ENCODE measurements around the gene AGPAT2. TPM values are rescaled to one million over a fixed set of nuclear protein-coding genes. Genes with fewer than 3 reads are reported as not detected.
A peak's percentile ranks its signal among the peaks of the same experiment; 100 is the strongest.
"Not testable (repeated sequence)": the region's sequence is repeated elsewhere in the genome, so short reads cannot be mapped to it uniquely, and the experiment has no call there.

AGPAT2 gene
- polyA plus RNA-seq, 1 of the 3 experiments (the other 2 are of a cell fraction) = 46.8 TPM

DNA sequence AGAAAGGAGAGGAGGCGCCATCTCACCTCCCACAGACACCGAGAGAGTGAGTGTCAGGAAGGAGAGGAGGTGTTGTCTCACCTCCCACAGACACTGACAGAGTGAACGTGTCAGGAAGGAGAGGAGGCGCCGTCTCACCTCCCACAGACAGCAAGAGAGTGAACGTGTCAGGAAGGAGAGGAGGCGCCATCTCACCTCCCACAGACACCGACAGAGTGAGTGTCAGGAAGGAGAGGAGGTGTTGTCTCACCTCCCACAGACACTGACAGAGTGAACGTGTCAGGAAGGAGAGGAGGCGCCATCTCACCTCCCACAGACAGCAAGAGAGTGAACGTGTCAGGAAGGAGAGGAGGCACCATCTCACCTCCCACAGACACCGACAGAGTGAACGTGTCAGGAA is 55.2 kb downstream of the AGPAT2 start:
- not testable (repeated sequence) for H3K4me1 ChIP-seq (ENCODE audit: control insufficient read depth in 1 of 2, insufficient read depth in 2 of 2, low read depth in 1 of 2, low read length in 1 of 2); H3K4me2 ChIP-seq; DNase-seq; H4K20me1 ChIP-seq (ENCODE audit: insufficient read depth); H3K9me3 ChIP-seq; H3K79me2 ChIP-seq (ENCODE audit: insufficient read depth); H2AFZ ChIP-seq (ENCODE audit: low read depth); H3K36me3 ChIP-seq (replicated peaks in 1 of 2; ENCODE audit: control insufficient read depth in 1 of 2, insufficient read depth in 2 of 2, low read length in 1 of 2); H3K9ac ChIP-seq; H3K4me3 ChIP-seq (ENCODE audit: low read depth in 2 of 2, low read length in 1 of 2); H3F3A ChIP-seq (replicated peaks; ENCODE audit: insufficient read depth); H3K27ac ChIP-seq (ENCODE audit: low read depth in 2 of 2, low read length in 1 of 2); H3K9me2 ChIP-seq
- H3K27me3 ChIP-seq (ENCODE audit: insufficient read depth) = peaks cover 15% of the 10 kb centered on the region
- 49% methylated on average over 9 of the region's 13 CpGs for WGBS (ENCODE audit: low lambda C conversion rate)
- ChIA-PET POLR2A (interaction anchor here (0.8 kb wide), 2 partner anchors 147 to 149 kb away, joined by 3 read pairs; no protein-coding TSS in a partner anchor), CTCF (interaction anchor here (0.6 to 1.4 kb wide), 36 partner anchors 8 to 320 kb away, joined by 3 to 141 read pairs (median 4); no protein-coding TSS in a partner anchor)

DNA sequence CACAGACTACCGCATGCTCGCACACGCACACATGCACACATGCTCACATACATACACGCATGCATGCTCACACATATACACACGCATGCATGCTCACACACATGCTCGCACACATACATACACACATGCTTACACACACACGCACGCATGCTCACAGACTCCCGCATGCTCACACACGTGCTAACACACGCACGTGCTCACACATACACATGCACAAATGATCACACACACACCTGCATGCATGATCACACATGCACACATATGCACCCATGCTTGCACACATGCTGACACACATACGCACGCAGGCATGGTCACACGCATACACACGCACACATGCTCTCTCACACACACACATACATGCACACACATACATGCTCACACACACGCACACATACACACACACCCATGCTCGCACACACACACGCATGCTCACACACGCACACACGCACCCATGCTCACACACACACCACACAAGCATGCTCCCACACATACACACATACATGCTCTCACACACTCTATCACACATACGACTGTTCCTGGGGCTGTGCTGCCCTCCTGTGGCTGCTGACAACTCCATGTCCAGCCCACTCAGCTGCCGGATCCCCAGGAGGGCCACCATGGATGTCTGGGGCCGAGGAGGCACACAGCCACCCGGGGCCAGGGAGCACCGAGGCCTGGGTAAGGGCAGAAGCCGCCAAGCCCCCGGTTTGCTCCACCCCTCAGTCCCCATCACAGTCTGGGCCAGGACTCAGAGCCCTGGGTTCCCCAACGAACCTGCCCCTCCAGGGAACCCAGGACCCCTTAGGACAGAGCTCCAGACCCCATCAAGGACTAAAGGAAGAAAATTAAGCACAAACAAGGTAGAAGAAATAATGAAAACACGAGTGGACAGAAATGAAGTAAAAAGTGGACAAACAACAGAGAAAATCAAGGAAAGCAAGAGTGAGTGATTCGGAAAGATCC is 55.9 kb downstream of the AGPAT2 start:
- ChIA-PET CTCF (interaction anchor here (0.6 to 1.4 kb wide), 37 partner anchors 9 to 320 kb away, joined by 3 to 141 read pairs (median 4); no protein-coding TSS in a partner anchor), POLR2A (interaction anchor here (0.8 kb wide), 2 partner anchors 147 to 148 kb away, joined by 3 read pairs; no protein-coding TSS in a partner anchor)
- H3F3A ChIP-seq (replicated peaks; ENCODE audit: insufficient read depth) = peaks cover 9% of the 10 kb centered on the region
- H3K27ac ChIP-seq (ENCODE audit: low read depth in 2 of 2, low read length in 1 of 2) = no peak overlapping the region
- peaks cover 0 to 8% of the 10 kb centered on the region in 2 experiments; a peak in 1 of 4 replicates for H3K4me1 ChIP-seq (ENCODE audit: control insufficient read depth in 1 of 2, insufficient read depth in 2 of 2, low read depth in 1 of 2, low read length in 1 of 2)
- DNase-seq = peak; percentile 90
- H4K20me1 ChIP-seq (ENCODE audit: insufficient read depth) = no peaks in the 10 kb centered on the region
- no peak overlapping the region; a peak in 1 of 4 replicates for H3K4me3 ChIP-seq (ENCODE audit: low read depth in 2 of 2, low read length in 1 of 2)
- H3K79me2 ChIP-seq (ENCODE audit: insufficient read depth) = no peaks in the 10 kb centered on the region
- no peaks in the 10 kb centered on the region for H3K9me3 ChIP-seq
- H2AFZ ChIP-seq (ENCODE audit: low read depth) = no peak overlapping the region
- no peak overlapping the region for H3K4me2 ChIP-seq
- TF ChIP-seq RAD21 (IDR thresholded peaks at IDR 0.05; ENCODE audit: low read length) = peak; percentile 94
- no peak; the same call in 1 of the 2 replicates for TF ChIP-seq GATA2 (CRISPR knock-in tag; IDR thresholded peaks at IDR 0.05)
- peak; percentile 91 for TF ChIP-seq SMC3 (IDR thresholded peaks at IDR 0.05; ENCODE audit: low read depth, low read length)
- TF ChIP-seq ELF1 (IDR thresholded peaks at IDR 0.05) = no peak
- TF ChIP-seq CHD2 (IDR thresholded peaks at IDR 0.05; ENCODE audit: low read length, partially characterized antibody) = no peak
- peak; percentile 18; the same call in 1 of the 2 replicates for TF ChIP-seq NRF1 (IDR thresholded peaks at IDR 0.05; ENCODE audit: low read depth, low read length)
- TF ChIP-seq, protein P1, sequence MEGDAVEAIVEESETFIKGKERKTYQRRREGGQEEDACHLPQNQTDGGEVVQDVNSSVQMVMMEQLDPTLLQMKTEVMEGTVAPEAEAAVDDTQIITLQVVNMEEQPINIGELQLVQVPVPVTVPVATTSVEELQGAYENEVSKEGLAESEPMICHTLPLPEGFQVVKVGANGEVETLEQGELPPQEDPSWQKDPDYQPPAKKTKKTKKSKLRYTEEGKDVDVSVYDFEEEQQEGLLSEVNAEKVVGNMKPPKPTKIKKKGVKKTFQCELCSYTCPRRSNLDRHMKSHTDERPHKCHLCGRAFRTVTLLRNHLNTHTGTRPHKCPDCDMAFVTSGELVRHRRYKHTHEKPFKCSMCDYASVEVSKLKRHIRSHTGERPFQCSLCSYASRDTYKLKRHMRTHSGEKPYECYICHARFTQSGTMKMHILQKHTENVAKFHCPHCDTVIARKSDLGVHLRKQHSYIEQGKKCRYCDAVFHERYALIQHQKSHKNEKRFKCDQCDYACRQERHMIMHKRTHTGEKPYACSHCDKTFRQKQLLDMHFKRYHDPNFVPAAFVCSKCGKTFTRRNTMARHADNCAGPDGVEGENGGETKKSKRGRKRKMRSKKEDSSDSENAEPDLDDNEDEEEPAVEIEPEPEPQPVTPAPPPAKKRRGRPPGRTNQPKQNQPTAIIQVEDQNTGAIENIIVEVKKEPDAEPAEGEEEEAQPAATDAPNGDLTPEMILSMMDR (IDR thresholded peaks at IDR 0.05) = peak; percentile 84
- no peak overlapping the region for H3K9ac ChIP-seq
- H3K36me3 ChIP-seq (replicated peaks in 1 of 2; ENCODE audit: control insufficient read depth in 1 of 2, insufficient read depth in 2 of 2, low read length in 1 of 2) = no peaks in the 10 kb centered on the region
- 29% methylated on average over 28 of the region's 31 CpGs for WGBS (ENCODE audit: low lambda C conversion rate)
- H3K27me3 ChIP-seq (ENCODE audit: insufficient read depth) = peaks cover 15% of the 10 kb centered on the region
- no peaks in the 10 kb centered on the region for H3K9me2 ChIP-seq

- peaks cover 15% of the 10 kb centered on the region for H3K27me3 ChIP-seq (ENCODE audit: insufficient read depth)
- ChIA-PET CTCF (interaction anchor here (0.9 to 9.0 kb wide), 8 partner anchors 9 to 144 kb away, joined by 3 to 320 read pairs (median 4); no protein-coding TSS in a partner anchor), POLR2A (no interaction called here)
- H3K79me2 ChIP-seq (ENCODE audit: insufficient read depth) = no peaks in the 10 kb centered on the region
- no peaks in the 10 kb centered on the region for H3K36me3 ChIP-seq (replicated peaks in 1 of 2; ENCODE audit: control insufficient read depth in 1 of 2, insufficient read depth in 2 of 2, low read length in 1 of 2)
- no peaks in the 10 kb centered on the region for H3K9me3 ChIP-seq
- H3K27ac ChIP-seq (ENCODE audit: low read depth in 2 of 2, low read length in 1 of 2) = no peak overlapping the region
- H3K9me2 ChIP-seq = no peaks in the 10 kb centered on the region
- H3F3A ChIP-seq (replicated peaks; ENCODE audit: insufficient read depth) = peaks cover 9% of the 10 kb centered on the region
- no peak overlapping the region for H3K4me2 ChIP-seq
- DNase-seq = no peak
- H4K20me1 ChIP-seq (ENCODE audit: insufficient read depth) = no peaks in the 10 kb centered on the region
- no peak overlapping the region; a peak in 1 of 4 replicates for H3K4me3 ChIP-seq (ENCODE audit: low read depth in 2 of 2, low read length in 1 of 2)
- no peak overlapping the region for H2AFZ ChIP-seq (ENCODE audit: low read depth)
- H3K9ac ChIP-seq = no peak overlapping the region
- 16% methylated on average over 8 of the region's 12 CpGs for WGBS (ENCODE audit: low lambda C conversion rate)
- peaks cover 0 to 8% of the 10 kb centered on the region in 2 experiments; a peak in 1 of 4 replicates for H3K4me1 ChIP-seq (ENCODE audit: control insufficient read depth in 1 of 2, insufficient read depth in 2 of 2, low read depth in 1 of 2, low read length in 1 of 2)
- TF ChIP-seq, protein P2, sequence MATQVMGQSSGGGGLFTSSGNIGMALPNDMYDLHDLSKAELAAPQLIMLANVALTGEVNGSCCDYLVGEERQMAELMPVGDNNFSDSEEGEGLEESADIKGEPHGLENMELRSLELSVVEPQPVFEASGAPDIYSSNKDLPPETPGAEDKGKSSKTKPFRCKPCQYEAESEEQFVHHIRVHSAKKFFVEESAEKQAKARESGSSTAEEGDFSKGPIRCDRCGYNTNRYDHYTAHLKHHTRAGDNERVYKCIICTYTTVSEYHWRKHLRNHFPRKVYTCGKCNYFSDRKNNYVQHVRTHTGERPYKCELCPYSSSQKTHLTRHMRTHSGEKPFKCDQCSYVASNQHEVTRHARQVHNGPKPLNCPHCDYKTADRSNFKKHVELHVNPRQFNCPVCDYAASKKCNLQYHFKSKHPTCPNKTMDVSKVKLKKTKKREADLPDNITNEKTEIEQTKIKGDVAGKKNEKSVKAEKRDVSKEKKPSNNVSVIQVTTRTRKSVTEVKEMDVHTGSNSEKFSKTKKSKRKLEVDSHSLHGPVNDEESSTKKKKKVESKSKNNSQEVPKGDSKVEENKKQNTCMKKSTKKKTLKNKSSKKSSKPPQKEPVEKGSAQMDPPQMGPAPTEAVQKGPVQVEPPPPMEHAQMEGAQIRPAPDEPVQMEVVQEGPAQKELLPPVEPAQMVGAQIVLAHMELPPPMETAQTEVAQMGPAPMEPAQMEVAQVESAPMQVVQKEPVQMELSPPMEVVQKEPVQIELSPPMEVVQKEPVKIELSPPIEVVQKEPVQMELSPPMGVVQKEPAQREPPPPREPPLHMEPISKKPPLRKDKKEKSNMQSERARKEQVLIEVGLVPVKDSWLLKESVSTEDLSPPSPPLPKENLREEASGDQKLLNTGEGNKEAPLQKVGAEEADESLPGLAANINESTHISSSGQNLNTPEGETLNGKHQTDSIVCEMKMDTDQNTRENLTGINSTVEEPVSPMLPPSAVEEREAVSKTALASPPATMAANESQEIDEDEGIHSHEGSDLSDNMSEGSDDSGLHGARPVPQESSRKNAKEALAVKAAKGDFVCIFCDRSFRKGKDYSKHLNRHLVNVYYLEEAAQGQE (IDR thresholded peaks at IDR 0.05; ENCODE audit: low read depth, low read length) = no peak
- TF ChIP-seq MXI1 (IDR thresholded peaks at IDR 0.05; ENCODE audit: low read depth, low read length) (no peak), NRF1 (IDR thresholded peaks at IDR 0.05; ENCODE audit: low read depth, low read length) (no peak), IRF3 (IDR thresholded peaks at IDR 0.05; ENCODE audit: low read depth, low read length) (no peak)
- TF ChIP-seq, protein P3, sequence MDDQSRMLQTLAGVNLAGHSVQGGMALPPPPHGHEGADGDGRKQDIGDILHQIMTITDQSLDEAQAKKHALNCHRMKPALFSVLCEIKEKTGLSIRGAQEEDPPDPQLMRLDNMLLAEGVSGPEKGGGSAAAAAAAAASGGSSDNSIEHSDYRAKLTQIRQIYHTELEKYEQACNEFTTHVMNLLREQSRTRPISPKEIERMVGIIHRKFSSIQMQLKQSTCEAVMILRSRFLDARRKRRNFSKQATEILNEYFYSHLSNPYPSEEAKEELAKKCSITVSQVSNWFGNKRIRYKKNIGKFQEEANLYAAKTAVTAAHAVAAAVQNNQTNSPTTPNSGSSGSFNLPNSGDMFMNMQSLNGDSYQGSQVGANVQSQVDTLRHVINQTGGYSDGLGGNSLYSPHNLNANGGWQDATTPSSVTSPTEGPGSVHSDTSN (IDR thresholded peaks at IDR 0.05) = no peak
These were observed 56.6 kb downstream of the AGPAT2 start for GRCh38 chr9:136630662-136630992.
